ENCODE measurements around the gene MIGA1. TPM values are rescaled to one million over a fixed set of nuclear protein-coding genes. Genes with fewer than 3 reads are reported as not detected.

MIGA1 gene
- total RNA-seq, 1 donor from 2014 or later, result 9.7 TPM

Other genes starting within 250 kb of the MIGA1 start
- 34.9 TPM for gene ZZZ3, start 97.0 kb upstream of the MIGA1 start, total RNA-seq
- 29.0 TPM for gene USP33, start 19.8 kb upstream of the MIGA1 start, total RNA-seq
- 365 TPM for gene NEXN, start 109.0 kb downstream of the MIGA1 start, total RNA-seq
- gene FUBP1, start 199.4 kb downstream of the MIGA1 start, total RNA-seq, result 50.7 TPM
- 99.4 TPM for gene DNAJB4, start 225.3 kb downstream of the MIGA1 start, total RNA-seq